Right lobe of liver (tissue), 6 donors: ENCODE measurements around the gene CDK4. TPM values are rescaled to one million over a fixed set of nuclear protein-coding genes. Genes with fewer than 3 reads are reported as not detected.
A peak's percentile ranks its signal among the peaks of the same experiment; 100 is the strongest.

Source experiments
- ATAC-seq, 4 donors: fragments of 200-7000 bp; cut with Tn5 transposase; one replicate each; pipeline ENCODE4 v1.9.1; 2020; ENCODE audit warnings: mild to moderate bottlenecking in 4 of 4, moderate library complexity in 4 of 4
- DNase-seq, 3 donors: peaks; one replicate each; pipeline ENCODE4 v3.0.0-alpha.2; 2020
- H3K27ac ChIP-seq, 3 donors: fragments of 200-600 bp; one replicate each; pipeline ENCODE4 v1.8.0; 2022
- H3K27me3 ChIP-seq, 2 donors: fragments of 200-600 bp; one replicate each; pipeline ENCODE4 v1.8.0; 2022
- H3K36me3 ChIP-seq, 4 donors: fragments of 200-600 bp; sonication (generic) in 1 of 4; one replicate each; pipeline versions ENCODE4 v1.5.1 to v1.8.0; 2017 to 2022; ENCODE audit warnings: control low read depth in 1 of 4
- H3K4me1 ChIP-seq, 4 donors: fragments of 200-600 bp; sonication (generic) in 1 of 4; one replicate each; pipeline versions ENCODE4 v1.5.1 to v1.8.0; 2017 to 2022; ENCODE audit warnings: control low read depth in 1 of 4
- H3K4me3 ChIP-seq, 3 donors: fragments of 200-600 bp; one replicate each; pipeline ENCODE4 v1.8.0; 2022
- H3K9me3 ChIP-seq, 4 donors: fragments of 200-600 bp; sonication (generic) in 1 of 4; one replicate each; pipeline versions ENCODE4 v1.5.1 to v1.8.0; 2017 to 2022; ENCODE audit warnings: control low read depth in 1 of 4
- CTCF ChIP-seq, 4 donors: fragments of 200-600 bp in 3 of 4; fragments of 450-650 bp in 1 of 4; IDR thresholded peaks; one replicate each; pipeline versions ENCODE4 v1.5.1 to v1.8.0; 2016 to 2022; ENCODE audit warnings: antibody characterized with exemption in 4 of 4, mild to moderate bottlenecking in 2 of 4
- POLR2A ChIP-seq: fragments of 450-650 bp; IDR thresholded peaks from one replicate; pipeline ENCODE4 v1.6.1; 2017; ENCODE audit warnings: antibody characterized with exemption, mild to moderate bottlenecking
- WGBS: methylation state at CpG from one replicate; pipeline ENCODE4 v1.1.6; 2018; ENCODE audit warnings: low coverage, low lambda C conversion rate; ENCODE audit not compliant: insufficient coverage; ENCODE audit errors: missing lambda C conversion rate; 5-methylcytosine and 5-hydroxymethylcytosine counted together
- intact Hi-C, 2 donors: fragments of 100-400 bp; cut with DNase I; formaldehyde crosslinking; loops; one replicate each; pipeline versions ENCODE4 v1.11.2 to v1.14.1; 2022
- total RNA-seq, 6 experiments: library from RNA; depleted of rRNA in 2 of 6; stranded (reverse); fragments of >200 nt in 2 of 6; fragmentation: NEBNext Ultra II Directional in 3 of 6; extraction: Animal tissue kit (Norgen Biotek cat#: 25700) in 3 of 6; gene quantifications; one replicate each; pipeline versions ENCODE4 v1.1.0 to v1.2.4, GENCODE V29; 2016 to 2023
- donor health status: DM: no; HTN: yes; CAD: no.
- donor health status: DM: no; HTN: no; CAD: no.
- donor health status: DM: no; HTN: no; CAD: no.
- donor health status: DM: no; HTN: yes; CAD: no.
- donor health status: DM: no; HTN: yes; CAD: no.

CDK4 gene
- total RNA-seq, 6 experiments from 2014 or later, result 23.3 to 47.3 (median 31.8) TPM

GRCh38 chr12:57795354-57795753 lies 43.2 kb upstream of the CDK4 start:
- ATAC-seq, result no peak
- Histone ChIP-seq H3K4me3 (no peak overlapping the region), H3K9me3 (no peaks in the 10 kb centered on the region), H3K27me3 (no peaks in the 10 kb centered on the region), H3K36me3 (peaks cover 0 to 62% (median 27%) of the 10 kb centered on the region in 4 donors), H3K4me1 (no peaks in the 10 kb centered on the region), H3K27ac (no peak overlapping the region)
- no peak for DNase-seq
- intact Hi-C loops, result no loop called here
- 92% methylated on average over 5 of the region's 6 CpGs for WGBS
- TF ChIP-seq POLR2A (no peak), CTCF (IDR thresholded peaks at IDR 0.05) (no peak)

DNA sequence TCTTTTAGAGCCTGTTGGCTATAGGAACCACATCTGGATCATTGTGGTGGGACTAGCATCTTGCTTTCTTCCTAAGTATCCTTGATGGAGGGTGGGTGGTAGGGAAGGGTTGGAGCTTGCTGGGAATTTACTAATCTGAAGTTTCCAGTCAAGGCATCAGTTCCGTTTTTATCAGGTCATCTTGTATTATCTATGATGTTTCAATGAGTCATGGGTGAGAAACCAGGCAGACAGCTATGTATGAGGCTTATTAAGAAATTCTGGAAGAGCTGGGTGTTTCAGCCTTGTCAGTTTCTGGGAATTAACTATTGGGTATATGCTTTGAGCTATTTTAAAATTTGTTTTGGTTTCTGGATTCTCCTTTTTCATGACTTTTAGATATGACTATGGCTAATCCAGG lies 41.8 kb upstream of the CDK4 start:
- DNase-seq (no peak), ATAC-seq (peak in 1 of 4 donors; percentile 56)
- Histone ChIP-seq H3K27ac (no peak overlapping the region), H3K4me3 (no peak overlapping the region), H3K36me3 (peaks cover 0 to 58% (median 21%) of the 10 kb centered on the region in 4 donors), H3K9me3 (no peaks in the 10 kb centered on the region), H3K27me3 (no peaks in the 10 kb centered on the region), H3K4me1 (no peaks in the 10 kb centered on the region)
- intact Hi-C loops, result no loop called here
- WGBS, result 21% methylated on average over 1 of the region's 1 CpG
- TF ChIP-seq CTCF (IDR thresholded peaks at IDR 0.05), result no peak
- no peak for TF ChIP-seq POLR2A

DNA sequence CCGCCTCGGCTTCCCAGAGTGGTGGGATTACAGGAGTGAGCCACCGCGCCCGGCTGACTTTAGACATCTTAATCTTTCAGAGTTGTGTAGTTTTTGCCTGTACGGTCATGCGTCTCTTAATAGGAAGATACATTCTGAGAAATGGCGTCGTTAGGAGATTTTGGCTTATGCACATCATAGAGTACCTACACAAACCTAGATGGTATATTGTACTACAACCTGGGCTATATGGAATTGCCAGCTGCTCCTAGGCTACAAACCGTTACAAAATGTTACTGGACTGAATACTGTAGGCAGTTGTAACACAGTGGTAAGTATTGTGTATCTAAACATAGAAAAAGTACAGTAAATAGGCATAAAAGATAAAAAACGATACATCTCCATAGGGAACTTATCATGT lies 31.8 kb upstream of the CDK4 start:
- Histone ChIP-seq H3K27me3 (no peaks in the 10 kb centered on the region), H3K4me3 (no peak overlapping the region), H3K36me3 (peaks cover 0 to 27% (median 11%) of the 10 kb centered on the region in 4 donors), H3K4me1 (peaks cover 0 to 17% (median 0%) of the 10 kb centered on the region in 4 donors), H3K9me3 (no peaks in the 10 kb centered on the region), H3K27ac (no peak overlapping the region)
- TF ChIP-seq POLR2A, result no peak
- TF ChIP-seq CTCF (IDR thresholded peaks at IDR 0.05), result no peak
- DNase-seq (no peak), ATAC-seq (no peak)
- WGBS, result 91% methylated on average over 11 of the region's 11 CpGs
- intact Hi-C loops, result no loop called here

- H3K36me3 ChIP-seq, result peaks cover 0 to 27% (median 10%) of the 10 kb centered on the region in 4 donors
- DNase-seq, result no peak
- 70% methylated on average over 10 of the region's 12 CpGs for WGBS
- H3K27ac ChIP-seq, result no peak overlapping the region
- no peaks in the 10 kb centered on the region for H3K27me3 ChIP-seq
- intact Hi-C loops, result no loop called here
- ATAC-seq, result no peak
- peaks cover 0 to 17% (median 0%) of the 10 kb centered on the region in 4 donors for H3K4me1 ChIP-seq
- H3K4me3 ChIP-seq, result peak overlapping the region; percentile 94 to 97 (median 95)
- TF ChIP-seq CTCF (IDR thresholded peaks at IDR 0.05) (no peak), POLR2A (no peak)
- H3K9me3 ChIP-seq, result no peaks in the 10 kb centered on the region
Measured at GRCh38 chr12:57783466-57783801, 31.3 kb upstream of the CDK4 start.
